D721Med (cell line): ENCODE results near the gene SSH2.
"Not testable (repeated sequence)": the region's sequence is repeated elsewhere in the genome, so short reads cannot be mapped to it uniquely, and the experiment has no call there.

ENCODE experiments used
- DNase-seq: peaks from one replicate; pipeline ENCODE4 v3.0.0; 2011; ENCODE audit warnings: low spot score; ENCODE audit not compliant: insufficient read length
- FAIRE-seq: peaks from 2 replicates; lab custom pipeline; 2011; peaks lifted over from hg19 to GRCh38; lab: Jason Lieb, UNC
- TF ChIP-seq, protein P1 (sequence below): IDR thresholded peaks from 2 replicates; pipeline ENCODE4 v1.5.1; 2012; ENCODE audit warnings: mild to moderate bottlenecking, control low read depth; ENCODE audit not compliant: insufficient read depth; ENCODE audit errors: missing control alignments

Gene SSH2

GRCh38 chr17:29891131-29891530, 38.9 kb downstream of the SSH2 start:
- DNase-seq (no peak), FAIRE-seq (no peak)
- TF ChIP-seq, protein P1, sequence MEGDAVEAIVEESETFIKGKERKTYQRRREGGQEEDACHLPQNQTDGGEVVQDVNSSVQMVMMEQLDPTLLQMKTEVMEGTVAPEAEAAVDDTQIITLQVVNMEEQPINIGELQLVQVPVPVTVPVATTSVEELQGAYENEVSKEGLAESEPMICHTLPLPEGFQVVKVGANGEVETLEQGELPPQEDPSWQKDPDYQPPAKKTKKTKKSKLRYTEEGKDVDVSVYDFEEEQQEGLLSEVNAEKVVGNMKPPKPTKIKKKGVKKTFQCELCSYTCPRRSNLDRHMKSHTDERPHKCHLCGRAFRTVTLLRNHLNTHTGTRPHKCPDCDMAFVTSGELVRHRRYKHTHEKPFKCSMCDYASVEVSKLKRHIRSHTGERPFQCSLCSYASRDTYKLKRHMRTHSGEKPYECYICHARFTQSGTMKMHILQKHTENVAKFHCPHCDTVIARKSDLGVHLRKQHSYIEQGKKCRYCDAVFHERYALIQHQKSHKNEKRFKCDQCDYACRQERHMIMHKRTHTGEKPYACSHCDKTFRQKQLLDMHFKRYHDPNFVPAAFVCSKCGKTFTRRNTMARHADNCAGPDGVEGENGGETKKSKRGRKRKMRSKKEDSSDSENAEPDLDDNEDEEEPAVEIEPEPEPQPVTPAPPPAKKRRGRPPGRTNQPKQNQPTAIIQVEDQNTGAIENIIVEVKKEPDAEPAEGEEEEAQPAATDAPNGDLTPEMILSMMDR: no peak

- TF ChIP-seq, protein P1: no peak
- no peak for FAIRE-seq
- DNase-seq: no peak
Measured at GRCh38 chr17:29885031-29885640, 44.9 kb downstream of the SSH2 start.

- TF ChIP-seq, protein P1: no peak
- FAIRE-seq (no peak), DNase-seq (no peak)
Measured at GRCh38 chr17:29883497-29883896, 46.5 kb downstream of the SSH2 start.

DNA sequence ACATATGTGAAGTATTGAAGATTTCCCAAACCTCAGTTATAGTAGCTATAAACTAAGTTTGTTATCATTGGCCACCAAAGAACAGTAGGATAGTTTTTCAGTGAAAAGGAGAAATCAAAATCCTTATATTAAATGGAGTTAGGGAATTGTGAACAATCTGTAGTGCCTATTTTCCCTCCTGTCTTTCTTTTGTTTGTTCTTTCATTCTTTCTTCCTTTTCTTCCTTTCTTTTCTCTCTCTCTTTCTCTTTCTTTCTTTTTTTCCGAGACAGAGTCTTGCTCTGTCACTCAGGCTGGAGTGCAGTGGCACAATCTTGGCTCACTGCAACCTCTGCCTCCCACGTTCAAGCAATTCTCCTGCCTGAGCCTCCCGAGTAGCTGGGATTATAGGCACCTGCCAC, 48.8 kb downstream of the SSH2 start:
- DNase-seq (no peak), FAIRE-seq (no peak)
- TF ChIP-seq, protein P1: no peak

DNA sequence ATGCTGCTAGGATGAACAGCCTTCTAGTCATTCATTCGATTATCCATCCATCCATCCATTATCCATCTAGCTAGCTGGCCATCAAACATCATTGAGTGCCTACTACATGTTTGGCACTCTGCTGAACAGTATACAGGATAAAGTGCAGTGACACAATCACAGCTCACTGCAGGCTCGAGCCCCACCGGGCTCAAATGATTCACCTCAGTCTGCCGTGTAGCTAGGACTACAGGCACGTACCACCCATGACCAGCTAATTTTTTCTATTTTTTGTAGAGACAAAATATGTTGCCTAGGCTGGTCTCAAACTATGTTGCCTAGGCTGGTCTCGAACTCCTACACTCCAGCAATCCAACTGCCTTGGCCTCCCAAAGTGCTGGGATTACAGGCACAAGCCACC, 50.0 kb downstream of the SSH2 start:
- TF ChIP-seq, protein P1: no peak
- DNase-seq: no peak
- no peak for FAIRE-seq

- DNase-seq (no peak), FAIRE-seq (no peak)
- TF ChIP-seq, protein P1: no peak
Measured at GRCh38 chr17:29874931-29875596, 55.0 kb downstream of the SSH2 start.

DNA sequence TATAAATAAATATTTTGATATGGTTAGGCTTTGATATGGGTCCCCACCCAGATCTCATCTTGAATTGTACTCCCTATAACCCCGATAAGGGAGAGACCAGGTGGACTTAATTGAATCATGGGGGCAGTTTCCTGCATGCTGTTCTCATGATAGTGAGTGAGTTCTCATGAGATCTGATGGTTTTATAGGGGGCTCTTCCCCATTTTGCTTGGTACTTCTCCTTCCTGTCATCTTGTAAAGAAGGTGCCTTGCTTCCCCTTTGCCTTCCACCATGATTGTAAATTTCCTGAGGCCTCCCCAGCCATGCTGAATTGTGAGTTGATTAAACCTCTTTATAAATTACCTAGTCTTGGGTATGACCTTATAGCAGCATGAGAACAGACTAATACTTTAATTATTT, 55.7 kb downstream of the SSH2 start:
- not testable (repeated sequence) for DNase-seq, FAIRE-seq

- TF ChIP-seq, protein P1: no peak
- no peak for FAIRE-seq
- DNase-seq: no peak
Measured at GRCh38 chr17:29873476-29873875, 56.6 kb downstream of the SSH2 start.
